T47D (cell line): ENCODE measurements around the gene GXYLT2.
"Not testable (repeated sequence)": the region's sequence is repeated elsewhere in the genome, so short reads cannot be mapped to it uniquely, and the experiment has no call there.

Source experiments
- DNase-seq, 2 experiments: peaks; one replicate each; pipeline versions ENCODE4 v3.0.0 to v3.0.0-alpha.2; 2011 to 2012; ENCODE audit warnings: low read depth in 1 of 2, low spot score in 1 of 2
- JUND ChIP-seq: IDR thresholded peaks from 2 replicates; pipeline ENCODE4 v1.6.1; 2012; ENCODE audit warnings: low read depth
- in situ Hi-C: cut with HindIII; loops from 2 replicates; pipeline ENCODE4 v1.10.0; 2016; ENCODE audit warnings: low sequenced_read_pairs, low pct_unique_long_range_greater_than_20kb

The GXYLT2 gene

GRCh38 chr3:72900048-72900447 lies 12.2 kb downstream of the GXYLT2 start:
- in situ Hi-C loops = no loop called here
- no peak for TF ChIP-seq JUND
- no peak for DNase-seq

- in situ Hi-C loops = no loop called here
- TF ChIP-seq JUND = no peak
- no peak for DNase-seq
These were observed 14.0 kb downstream of the GXYLT2 start for GRCh38 chr3:72901840-72902239.

GRCh38 chr3:72903004-72903403 lies 15.2 kb downstream of the GXYLT2 start:
- no peak for TF ChIP-seq JUND
- peak in 1 of 2 experiments; percentile 16 for DNase-seq
- in situ Hi-C loops = no loop called here

- TF ChIP-seq JUND = no peak
- in situ Hi-C loops = no loop called here
- DNase-seq = no peak
These were observed 16.3 kb downstream of the GXYLT2 start for GRCh38 chr3:72904163-72904562.

GRCh38 chr3:72906154-72906553 lies 18.3 kb downstream of the GXYLT2 start:
- no peak for TF ChIP-seq JUND
- in situ Hi-C loops = no loop called here
- DNase-seq = no peak

- no peak for DNase-seq
- no peak for TF ChIP-seq JUND
- in situ Hi-C loops = no loop called here
These were observed 19.4 kb downstream of the GXYLT2 start for GRCh38 chr3:72907131-72907711.

GRCh38 chr3:72907731-72908620 lies 20.1 kb downstream of the GXYLT2 start:
- in situ Hi-C loops = no loop called here
- no peak for DNase-seq
- TF ChIP-seq JUND = no peak

- no peak for DNase-seq
- TF ChIP-seq JUND = no peak
- in situ Hi-C loops = no loop called here
These were observed 21.7 kb downstream of the GXYLT2 start for GRCh38 chr3:72909591-72909990.

GRCh38 chr3:72912532-72912931 lies 24.7 kb downstream of the GXYLT2 start:
- TF ChIP-seq JUND = no peak
- in situ Hi-C loops = no loop called here
- DNase-seq = no peak

GRCh38 chr3:72914383-72914782 lies 26.5 kb downstream of the GXYLT2 start:
- in situ Hi-C loops = no loop called here
- no peak for TF ChIP-seq JUND
- DNase-seq = no peak

GRCh38 chr3:72916250-72916649 lies 28.4 kb downstream of the GXYLT2 start:
- TF ChIP-seq JUND = no peak
- no peak for DNase-seq
- in situ Hi-C loops = no loop called here

GRCh38 chr3:72919520-72919919 lies 31.7 kb downstream of the GXYLT2 start:
- DNase-seq = no peak
- no peak for TF ChIP-seq JUND
- in situ Hi-C loops = no loop called here

GRCh38 chr3:72924055-72924454 lies 36.2 kb downstream of the GXYLT2 start:
- in situ Hi-C loops = no loop called here
- no peak for TF ChIP-seq JUND
- no peak for DNase-seq

GRCh38 chr3:72928781-72929735 lies 41.2 kb downstream of the GXYLT2 start:
- in situ Hi-C loops, DNase-seq: not testable (repeated sequence)
